GM19035 (cell line): Measurements from ENCODE around the gene DCAKD.

Experiments
- ATAC-seq: cut with Tn5 transposase; IDR thresholded peaks from one replicate; pipeline ENCODE4 v1.9.1; 2021; ENCODE audit not compliant: unreplicated experiment

Gene DCAKD

DNA sequence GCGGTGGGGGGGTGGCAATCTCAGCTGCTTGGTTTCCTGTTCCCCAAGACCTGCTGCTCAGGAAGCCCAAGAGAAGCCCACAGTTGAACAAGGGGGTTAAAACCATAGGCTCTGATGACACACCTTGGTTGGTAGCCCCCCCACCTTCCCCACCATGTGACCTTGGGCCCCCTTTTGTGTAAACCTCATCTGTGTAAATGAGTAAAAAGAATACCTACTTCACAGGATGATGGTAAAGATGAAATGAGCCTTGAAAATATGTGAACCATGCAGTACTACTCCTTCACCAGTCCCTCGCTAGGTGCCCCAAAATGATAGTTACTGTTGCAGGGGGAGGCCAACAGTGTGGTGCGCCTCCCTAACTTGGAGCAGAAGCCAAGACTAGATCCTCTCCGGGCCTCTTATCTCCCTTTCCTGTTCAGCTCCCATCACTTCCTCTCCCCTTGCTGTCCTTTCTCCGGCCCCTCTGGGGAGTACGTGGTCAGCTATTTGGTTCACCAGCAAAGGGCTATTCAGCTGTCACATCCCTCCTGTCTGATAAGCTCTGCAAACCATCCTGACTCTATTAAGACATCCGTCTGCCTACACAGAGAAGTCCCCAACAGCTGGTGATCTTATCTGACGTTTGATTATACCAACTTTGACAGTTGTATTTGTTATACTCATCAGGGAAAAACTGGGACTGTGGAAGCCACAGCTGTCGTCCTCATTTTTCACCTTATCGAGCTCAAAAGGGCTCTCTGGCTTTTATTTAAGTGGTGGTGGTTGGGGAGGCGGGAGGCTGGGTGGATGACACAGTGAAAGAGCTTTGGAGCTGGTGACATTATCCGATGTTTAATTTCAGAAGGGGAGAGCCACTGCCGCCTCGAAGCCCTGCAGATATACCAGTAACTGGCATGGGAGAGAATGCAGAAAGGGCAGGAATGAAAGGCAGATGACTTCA lies 19.9 kb downstream of the DCAKD start:
- ATAC-seq, result no peak

DNA sequence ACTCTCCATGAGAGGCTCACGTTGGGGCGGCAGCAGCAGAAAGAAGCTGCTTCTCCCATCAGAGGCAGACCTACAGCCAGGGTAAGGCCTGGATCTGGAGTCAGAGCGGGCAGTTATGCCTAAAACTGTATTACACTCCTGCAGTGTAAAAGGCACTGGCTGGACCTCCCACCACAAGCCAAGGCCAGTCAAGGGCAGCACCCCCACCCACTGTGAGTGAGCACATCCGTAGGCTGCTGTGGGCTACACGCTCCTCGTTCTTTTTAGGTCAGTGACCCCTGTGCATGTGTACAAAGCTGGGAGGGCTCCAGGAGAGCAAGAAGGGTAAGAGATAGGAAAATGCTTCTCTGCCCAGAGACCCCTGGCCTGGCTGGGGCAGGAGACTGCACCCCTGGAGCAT lies 20.7 kb downstream of the DCAKD start:
- ATAC-seq, result no peak

DNA sequence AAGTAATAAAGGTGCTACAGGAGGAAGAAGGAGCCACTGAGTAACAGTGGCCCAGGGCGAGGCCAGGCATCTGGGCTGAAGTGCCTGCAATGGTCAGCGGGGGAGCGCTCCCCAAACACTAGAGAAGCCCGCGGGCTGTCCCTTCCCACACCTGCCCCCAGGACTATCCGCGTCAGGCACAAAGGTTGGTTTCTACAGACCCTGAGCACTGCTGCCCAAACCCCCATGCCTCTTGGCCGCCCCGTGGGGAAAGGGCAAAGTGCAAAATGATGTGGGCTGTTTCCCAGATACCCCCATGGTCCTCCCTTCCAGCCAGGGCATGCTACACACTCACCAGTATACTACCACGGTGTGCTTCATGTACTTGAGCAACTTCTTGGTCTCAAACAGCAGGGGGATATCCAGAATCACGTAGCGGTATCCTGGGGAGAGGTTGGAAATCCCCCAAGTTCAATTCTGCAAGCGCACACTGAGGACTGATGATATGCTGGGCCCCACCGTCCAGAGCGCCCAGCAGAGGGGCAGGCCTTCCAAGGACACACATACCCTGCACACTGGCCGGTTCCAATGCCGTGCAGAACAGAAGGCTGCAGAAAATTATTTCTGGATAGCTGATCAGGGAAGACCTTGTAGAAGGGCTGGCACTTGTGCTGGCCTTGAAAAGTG lies 21.5 kb downstream of the DCAKD start:
- no peak for ATAC-seq

DNA sequence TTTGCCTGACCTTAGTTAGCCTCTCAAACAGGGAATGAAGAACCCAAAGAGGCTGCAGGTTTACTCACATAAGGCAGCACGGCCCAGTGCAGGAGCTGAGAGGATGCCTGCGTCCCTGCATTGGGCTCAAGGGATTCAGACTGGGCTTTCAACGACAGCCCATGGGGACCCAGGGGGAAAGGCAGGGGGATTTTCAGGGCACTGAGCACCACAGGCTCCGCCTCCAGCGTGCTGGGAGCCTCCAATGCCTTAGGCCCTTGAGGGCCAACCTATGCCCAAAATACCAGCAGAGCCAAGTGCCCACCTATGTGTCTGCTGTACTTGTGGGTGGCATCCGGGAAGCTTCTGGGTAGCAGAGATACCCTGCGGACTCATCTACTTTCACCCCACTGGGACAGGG lies 22.3 kb downstream of the DCAKD start:
- no peak for ATAC-seq

DNA sequence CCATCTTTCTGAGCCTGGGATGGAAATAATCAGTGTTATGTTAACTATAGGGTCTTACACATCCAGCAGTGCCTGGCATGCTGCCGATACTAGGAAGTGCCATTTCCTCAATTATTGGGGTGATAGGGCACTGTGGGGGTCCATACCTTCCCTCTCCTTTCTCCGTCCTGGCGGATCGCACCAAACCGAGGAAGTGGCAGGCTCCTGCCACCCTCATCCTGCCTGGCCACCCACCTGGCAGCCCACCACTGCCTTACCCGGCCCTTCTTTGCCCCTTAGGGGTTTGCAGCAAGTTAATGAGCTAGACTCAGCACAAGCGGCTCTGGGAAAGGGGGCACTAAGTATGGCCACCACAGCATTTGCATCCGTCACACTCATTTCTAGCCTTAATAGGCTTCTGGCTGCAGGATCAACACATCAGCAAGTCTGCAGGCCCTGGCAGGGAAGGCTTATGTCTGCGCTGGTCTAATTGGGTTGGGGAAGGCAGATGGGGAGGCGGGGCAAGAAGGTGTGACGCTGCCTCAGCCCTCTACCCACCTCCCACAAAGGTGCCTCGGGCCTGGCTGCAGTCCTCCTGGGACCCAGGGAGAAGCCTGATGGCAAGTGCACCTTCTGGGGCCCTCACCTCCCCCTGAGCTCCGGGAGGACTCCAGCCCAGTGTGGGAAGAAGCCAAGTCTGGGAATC lies 28.6 kb downstream of the DCAKD start:
- no peak for ATAC-seq

DNA sequence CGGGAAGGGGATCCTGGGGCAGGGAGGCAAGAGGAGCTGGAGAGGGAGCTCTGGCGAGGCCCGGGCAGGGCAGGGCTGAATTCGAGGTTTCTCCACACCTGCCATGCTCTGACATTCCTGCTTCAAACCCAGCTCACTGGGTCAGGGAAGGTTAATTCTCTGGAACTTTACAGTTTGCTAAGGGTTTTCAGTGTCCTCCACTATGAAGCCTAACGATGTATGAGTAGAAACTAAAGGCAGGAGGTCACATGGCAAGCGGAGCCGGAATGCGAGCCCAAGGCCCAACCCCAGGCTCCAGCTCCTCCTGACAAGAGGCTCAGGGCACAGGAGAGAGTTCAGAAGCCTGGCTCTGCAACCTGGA lies 29.2 kb downstream of the DCAKD start:
- ATAC-seq, result no peak

DNA sequence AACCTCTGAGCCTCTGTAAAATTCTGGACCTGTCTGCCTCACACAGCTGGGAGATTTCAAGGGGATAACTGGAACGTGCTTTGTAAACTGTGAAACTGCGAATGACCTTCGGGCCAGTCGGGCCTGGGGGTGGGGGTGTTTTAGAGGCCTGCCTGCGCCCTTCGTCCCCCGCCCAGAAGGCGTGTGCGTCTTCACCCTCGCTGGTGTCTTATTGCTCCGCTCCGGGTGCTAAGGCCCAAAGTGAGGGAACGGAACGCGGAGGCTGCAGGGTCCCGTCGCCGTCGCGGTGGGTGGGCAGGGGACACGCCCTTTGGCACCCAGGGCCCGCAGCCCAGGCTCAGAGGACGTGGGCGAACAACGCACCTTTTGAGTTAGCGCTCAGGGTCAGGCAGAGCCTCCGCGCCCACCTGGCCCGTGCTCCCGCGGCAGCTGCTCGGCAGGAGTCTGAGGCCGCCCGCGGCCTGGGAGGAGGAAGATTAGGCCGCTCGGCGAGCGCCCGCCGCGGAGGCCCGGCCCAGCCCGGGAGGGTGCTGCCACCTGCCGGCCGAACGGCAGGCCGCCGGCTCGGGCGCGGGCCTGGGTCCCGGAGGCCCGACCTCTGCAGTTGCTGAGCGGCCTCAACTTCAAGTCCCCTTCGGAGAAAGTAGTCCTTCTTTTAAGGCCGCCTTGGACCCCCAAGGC lies 29.7 kb downstream of the DCAKD start:
- no peak for ATAC-seq

DNA sequence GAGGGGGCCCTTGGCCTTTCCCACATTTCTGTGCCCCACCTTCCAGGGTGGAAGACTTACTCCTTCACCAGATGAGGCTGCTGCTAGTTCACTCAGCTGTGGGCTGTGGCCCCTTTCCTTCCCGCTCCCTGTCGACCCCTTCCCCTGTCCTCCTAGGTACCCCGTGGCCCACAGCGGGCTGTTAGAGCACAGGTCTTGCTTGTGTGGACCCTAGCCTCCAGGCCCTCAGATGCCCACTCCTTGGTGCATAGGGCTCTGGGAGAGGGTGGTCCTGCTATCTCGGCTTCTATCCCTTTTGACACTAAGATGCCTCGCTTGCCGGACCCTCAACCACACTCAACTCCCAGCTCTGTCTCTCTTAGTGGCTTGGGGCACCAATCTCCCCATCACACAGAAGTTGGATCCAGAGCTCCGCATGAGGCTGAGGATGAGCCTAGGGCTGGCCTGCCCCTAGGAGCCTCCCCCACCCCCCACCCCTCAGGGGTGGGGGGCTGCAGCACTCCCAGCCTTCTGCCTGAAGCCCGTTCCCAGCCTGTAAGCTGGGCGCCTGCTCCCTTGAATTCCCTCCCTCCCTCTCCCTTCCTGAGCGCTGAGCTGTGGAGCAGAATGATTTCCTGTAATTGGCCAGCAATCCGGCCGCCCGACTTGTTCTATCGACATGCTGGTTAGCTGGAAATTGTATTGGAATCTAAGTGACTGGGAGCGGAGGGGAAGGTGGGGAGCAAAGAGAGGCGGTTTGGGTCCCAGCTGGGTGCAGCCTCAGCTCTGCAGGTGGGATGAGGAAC lies 30.9 kb downstream of the DCAKD start:
- ATAC-seq, result no peak

DNA sequence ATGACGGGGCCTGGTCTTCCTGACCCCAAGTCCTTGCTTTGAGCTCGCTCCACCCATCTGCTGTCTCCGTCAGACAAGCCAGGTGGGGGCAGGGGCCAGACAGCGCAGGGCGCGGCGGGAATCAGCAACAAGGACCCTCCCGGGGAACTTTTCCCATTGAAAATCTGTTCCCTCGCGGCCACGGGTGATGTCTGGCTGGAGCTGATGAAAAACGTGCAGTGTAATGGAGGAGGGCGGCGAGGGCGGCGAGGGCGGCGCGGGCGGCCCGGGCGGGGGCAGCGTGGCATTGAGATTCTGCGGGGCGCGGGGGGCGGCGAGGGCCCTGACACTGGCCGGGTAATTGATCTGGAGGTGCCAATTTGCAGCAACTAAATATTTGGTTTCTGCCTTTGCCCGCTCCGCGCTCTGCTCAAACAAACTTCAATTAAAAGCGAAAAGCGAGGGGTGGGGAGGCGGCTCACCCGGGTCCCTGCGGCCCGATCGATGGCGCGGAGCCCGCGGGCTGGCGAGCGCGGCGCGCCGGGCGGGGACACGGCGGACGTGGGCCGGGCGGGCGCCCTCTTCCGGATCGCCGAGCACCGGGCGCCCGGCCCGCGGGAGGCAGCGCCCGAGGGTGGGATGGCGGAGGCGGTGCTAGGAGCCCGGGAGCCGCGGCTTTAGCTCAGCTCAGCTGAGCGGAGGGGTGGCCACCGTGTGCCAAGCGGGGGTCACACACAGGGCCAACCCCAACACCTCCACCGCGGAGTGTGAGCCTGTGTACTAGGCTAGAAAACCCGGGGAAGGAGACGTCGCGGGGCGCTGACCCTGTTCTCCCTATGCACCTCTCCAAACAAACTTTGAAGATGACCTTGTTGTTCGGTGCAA lies 32.4 kb downstream of the DCAKD start:
- peak; percentile 46 for ATAC-seq

DNA sequence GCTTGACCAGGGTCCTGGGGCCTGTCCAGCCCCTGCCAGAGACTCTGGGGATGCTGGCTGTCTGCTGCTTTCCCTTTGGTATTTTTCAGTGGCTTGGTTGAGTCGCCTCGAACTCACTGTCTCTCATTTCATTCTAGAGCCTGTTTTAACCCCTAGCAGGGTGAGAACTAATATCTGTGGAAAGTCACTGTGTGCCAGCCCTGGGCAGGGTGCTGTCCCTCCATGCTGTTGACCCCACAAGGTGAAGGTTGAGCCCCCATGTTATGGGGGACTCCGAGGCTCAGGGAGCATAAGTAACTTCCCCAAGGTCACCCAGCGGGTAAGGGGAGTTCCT lies 33.0 kb downstream of the DCAKD start:
- no peak for ATAC-seq

DNA sequence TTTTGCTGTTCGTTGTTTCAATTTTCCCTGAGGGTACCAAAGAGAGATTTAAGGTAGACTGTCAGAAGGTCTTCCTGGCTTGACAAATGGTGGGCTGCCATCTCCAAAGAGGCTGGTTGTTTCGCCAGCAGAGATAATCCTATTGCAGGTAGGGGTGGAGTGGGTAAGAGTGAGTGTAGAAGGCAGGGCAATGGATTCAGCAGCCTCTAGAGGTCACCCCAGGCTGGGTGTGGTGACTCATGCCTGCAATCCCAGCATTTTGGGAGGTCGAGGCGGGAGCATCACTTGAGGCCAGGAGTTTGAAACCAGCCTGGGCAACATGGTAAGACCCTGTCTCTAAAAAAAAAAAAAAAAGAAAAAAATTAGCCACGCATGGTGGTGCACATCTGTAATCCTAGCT lies 34.6 kb downstream of the DCAKD start:
- ATAC-seq, result no peak

DNA sequence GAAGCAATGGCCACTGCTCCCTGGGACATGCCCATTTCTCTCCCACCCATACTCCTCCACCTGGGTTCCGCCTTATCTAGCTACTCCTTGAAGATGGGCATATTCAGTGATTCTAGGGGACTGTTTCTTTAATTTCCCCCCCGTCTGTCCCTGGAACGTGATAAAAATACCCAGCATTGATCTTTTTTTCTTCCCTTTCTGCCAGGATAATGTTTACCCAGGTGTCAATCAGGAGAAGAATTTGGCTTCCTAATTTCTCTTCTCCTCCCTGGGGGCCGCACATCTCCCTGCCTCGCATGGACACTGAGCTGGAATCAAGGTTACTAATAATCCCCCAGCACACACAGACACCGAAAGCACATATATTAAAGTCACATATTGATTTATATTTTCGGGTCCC lies 35.2 kb downstream of the DCAKD start:
- no peak for ATAC-seq

DNA sequence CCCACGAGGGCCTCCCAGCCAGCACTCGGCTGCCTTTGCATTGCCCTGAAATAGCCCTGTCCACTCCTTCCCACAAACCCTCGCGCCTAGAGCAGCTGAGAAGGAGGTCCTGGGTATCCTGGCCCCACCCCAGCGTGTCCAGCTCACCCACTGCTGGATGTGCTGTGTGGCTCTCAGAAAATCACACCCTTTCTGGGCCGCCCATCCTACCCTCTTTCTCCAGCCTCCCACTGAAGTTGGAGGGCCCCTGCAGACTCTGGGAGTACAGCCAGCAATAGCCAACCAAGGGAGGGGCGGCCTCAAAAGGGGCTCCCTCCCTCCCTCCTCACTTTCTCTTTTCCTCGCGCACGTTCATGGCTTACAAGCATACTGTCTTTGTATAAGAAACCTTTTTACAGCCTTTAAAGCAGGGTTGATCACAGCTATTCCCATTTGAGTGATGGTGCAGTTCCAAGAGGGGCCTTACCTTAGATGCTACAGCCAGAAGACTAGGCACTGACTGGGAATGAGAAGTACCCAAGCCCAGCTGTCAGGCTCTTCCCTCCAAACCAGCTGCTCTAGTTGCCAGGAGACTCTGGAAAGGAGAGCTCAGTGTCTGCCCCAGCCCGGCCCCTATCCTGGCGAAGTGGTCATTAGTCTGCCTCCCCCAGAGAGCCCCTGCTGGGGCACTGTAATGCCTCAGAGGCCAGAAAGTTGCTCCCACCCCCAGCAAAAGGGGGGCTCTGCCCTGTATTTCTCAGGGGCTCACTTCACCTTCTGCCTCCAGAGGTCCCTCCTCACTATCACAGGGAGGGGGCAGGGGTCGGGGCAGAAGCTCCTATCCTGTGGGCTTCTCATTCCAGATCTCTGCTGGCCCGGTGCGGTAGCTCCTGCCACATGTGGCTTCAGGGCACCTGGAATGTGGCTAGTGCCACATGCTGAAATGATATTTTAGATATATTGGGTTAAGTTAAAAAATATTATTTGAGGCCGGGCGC lies 38.1 kb downstream of the DCAKD start:
- ATAC-seq, result no peak

DNA sequence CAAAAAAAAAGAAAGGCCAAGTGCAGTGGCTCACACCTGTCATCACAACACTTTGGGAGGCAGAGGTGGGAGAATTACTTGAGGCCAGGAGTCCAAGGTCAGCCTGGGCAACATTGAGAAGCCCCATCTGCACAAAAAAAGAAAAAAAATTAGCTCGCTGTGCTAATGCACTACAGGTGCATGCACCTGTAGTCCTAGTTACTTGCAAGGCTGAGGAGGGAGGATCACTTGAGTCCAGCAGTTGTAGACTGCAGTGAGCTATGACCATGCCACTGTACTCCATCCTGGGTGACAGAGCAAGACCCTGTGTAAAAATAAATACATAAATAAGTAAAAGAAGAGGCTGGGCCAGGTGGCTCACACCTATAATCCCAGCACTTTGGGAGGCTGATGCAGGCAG lies 39.7 kb downstream of the DCAKD start:
- ATAC-seq, result no peak

DNA sequence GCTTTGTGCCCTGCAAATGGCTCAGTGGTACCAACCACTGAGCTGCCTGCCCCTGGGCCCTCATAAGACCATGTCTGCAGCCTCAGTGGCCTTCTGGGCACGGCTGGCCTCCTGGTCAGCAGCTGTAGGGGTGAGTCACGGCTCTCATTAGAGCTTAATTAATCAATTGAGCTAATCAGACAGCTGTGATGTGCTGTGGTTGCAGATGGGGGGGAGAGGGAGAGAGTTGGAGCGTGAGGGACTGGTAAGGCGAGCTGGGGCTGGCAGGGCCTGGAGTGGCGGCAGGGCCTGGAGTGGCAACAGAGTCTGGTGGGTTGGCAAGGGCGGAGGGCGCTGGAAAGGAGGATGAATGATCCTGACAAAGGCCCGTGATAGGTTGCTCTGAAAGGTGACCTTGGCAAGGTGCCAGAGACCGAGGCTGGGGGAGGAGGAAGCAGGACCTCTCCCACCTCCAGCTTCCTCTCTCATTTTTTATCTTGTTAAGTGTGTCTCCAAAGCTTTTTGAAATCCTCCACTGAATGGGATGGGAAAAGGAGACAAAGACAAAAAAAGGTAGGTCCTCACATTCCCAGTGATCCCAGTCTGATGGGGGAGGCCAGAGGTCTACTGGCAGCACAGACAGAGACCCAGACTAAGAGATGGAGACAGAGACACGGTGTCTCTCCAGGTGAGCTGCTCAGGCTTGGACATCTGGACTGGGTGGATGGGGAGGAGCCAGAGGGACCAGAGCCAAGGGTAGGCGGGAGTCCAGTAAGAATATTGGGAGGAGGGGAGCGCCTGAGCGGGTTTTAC lies 41.6 kb downstream of the DCAKD start:
- ATAC-seq, result no peak

DNA sequence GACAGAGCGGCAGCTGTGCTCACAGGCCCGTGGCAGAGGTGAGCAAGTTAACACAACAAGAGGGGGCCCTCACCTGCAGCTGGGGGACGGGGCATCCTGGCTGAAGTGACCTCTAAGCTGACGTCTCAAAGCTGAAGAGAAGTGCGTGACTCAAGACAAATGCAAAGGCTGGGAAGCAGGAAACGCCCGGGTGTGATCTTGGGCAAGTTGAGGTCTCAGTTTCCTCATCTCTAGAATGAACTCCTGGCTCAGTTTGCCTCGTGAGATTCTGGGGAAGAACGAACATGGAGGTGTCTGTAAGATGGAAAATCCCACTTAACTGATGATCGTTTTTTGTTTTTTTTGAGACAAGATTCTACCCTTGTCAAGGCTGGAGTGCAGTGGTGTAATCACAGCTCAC lies 43.2 kb downstream of the DCAKD start:
- no peak for ATAC-seq

DNA sequence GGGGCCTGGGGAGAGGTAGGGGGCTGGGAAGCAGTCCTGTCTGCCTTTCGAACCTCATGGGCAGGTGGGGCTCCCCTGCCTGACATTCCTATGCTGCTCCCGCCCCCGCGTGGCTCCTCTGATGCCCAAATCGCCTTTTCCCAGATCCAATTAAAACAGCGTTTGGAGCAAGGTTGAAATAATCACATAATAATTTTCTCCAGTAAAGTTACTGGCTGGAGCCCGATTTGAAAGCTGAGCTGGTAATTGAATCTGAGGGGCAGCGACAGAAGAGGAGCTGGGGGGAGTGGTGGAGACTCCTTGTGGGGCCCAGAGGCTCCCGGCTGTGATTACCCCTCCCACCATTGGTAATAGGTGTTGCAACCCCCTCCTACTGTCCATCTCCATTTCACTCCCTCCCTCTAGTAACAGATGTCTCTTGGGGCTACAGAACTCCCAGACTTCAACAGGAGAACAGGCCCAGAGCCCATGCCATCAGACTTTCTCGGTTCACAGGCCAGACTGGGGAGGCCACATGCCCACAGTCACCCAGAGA lies 44.4 kb downstream of the DCAKD start:
- ATAC-seq, result no peak

DNA sequence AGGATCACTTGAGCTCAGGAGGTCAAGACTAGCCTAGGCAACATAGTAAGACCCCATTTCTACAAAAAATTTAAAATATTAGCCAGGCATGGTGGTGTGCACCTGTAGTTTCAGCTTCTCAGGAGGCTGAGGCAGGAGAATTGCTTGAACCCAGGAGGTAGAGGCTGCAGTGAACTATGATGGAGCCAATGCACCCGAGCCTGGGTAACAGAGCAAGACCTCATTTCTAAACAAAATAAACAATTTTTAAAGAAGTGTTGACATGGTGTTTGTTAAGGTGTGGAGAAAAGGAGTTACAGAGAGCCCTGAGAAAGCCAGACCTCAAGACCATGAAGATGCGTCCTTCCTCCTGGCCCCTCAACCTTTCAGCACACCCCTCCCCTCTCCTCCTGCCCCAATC lies 45.7 kb downstream of the DCAKD start:
- ATAC-seq, result no peak
